CD14-positive monocyte (primary cell): ENCODE data around the gene HSPB6. TPM values are rescaled to one million over a fixed set of nuclear protein-coding genes. Genes with fewer than 3 reads are reported as not detected.

ENCODE experiments used
- DNase-seq, 3 donors: peaks; one replicate each; pipeline ENCODE4 v3.0.0-alpha.2; 2011 to 2022
- H2AFZ ChIP-seq: 2 replicates; pipeline ENCODE4 v1.6.0; 2012; ENCODE audit warnings: mild to moderate bottlenecking, low read depth, low read length, inconsistent platforms; ENCODE audit not compliant: insufficient read depth, poor library complexity, severe bottlenecking
- H3K27ac ChIP-seq, 2 donors: 1 replicate in 1 of 2; 2 replicates in 1 of 2; pipeline ENCODE4 v1.5.1; 2012 to 2013; ENCODE audit warnings: low read length in 2 of 2, control low read depth in 1 of 2, inconsistent platforms in 1 of 2, low read depth in 1 of 2, mild to moderate bottlenecking in 1 of 2
- H3K27me3 ChIP-seq, 2 donors: one replicate each; pipeline versions ENCODE4 v1.6.0 to v1.6.1; 2011 to 2013; ENCODE audit warnings: low read length in 2 of 2; ENCODE audit not compliant: control insufficient read depth in 2 of 2, insufficient read depth in 2 of 2
- H3K36me3 ChIP-seq, 2 donors: replicated peaks in 1 of 2; 1 replicate in 1 of 2; 2 replicates in 1 of 2; pipeline versions ENCODE4 v1.5.1 to v1.6.1; 2012 to 2013; ENCODE audit warnings: low read length in 2 of 2, control low read depth in 1 of 2, inconsistent platforms in 1 of 2, mild to moderate bottlenecking in 1 of 2; ENCODE audit not compliant: insufficient read depth in 2 of 2, control insufficient read depth in 1 of 2
- H3K4me1 ChIP-seq, 2 donors: 1 replicate in 1 of 2; 2 replicates in 1 of 2; pipeline versions ENCODE4 v1.5.1 to v1.6.1; 2012 to 2013; ENCODE audit warnings: low read length in 2 of 2, control low read depth in 1 of 2, inconsistent platforms in 1 of 2, mild to moderate bottlenecking in 1 of 2, moderate library complexity in 1 of 2; ENCODE audit not compliant: insufficient read depth in 2 of 2, control insufficient read depth in 1 of 2
- H3K4me2 ChIP-seq: replicated peaks from 2 replicates; pipeline ENCODE3; 2012; ENCODE audit warnings: low read length, moderate library complexity, mild to moderate bottlenecking; ENCODE audit not compliant: poor library complexity, severe bottlenecking; ENCODE audit errors: extremely low read depth
- H3K4me3 ChIP-seq, 3 experiments: fragments of 200-600 bp in 1 of 3; sonication (generic) in 1 of 3; replicated peaks in 1 of 3; 1 replicate in 2 of 3; 2 replicates in 1 of 3; pipeline ENCODE4 v1.5.1; 2011 to 2013; ENCODE audit warnings: low read length in 3 of 3, mild to moderate bottlenecking in 3 of 3, control low read depth in 2 of 3, low read depth in 2 of 3, inconsistent platforms in 1 of 3, moderate library complexity in 1 of 3
- H3K79me2 ChIP-seq: 2 replicates; pipeline ENCODE4 v1.6.0; 2012; ENCODE audit warnings: mild to moderate bottlenecking, control low read depth, inconsistent platforms, low read length, moderate library complexity; ENCODE audit not compliant: insufficient read depth
- H3K9ac ChIP-seq: 2 replicates; pipeline ENCODE4 v1.6.0; 2017; ENCODE audit warnings: low read length, mild to moderate bottlenecking; ENCODE audit not compliant: insufficient read depth, poor library complexity, severe bottlenecking
- H3K9me3 ChIP-seq, 2 donors: replicated peaks in 1 of 2; 1 replicate in 1 of 2; 2 replicates in 1 of 2; pipeline versions ENCODE4 v1.5.1 to v1.6.1; 2012 to 2013; ENCODE audit warnings: low read length in 2 of 2, control low read depth in 1 of 2; ENCODE audit not compliant: control insufficient read depth in 1 of 2, insufficient read depth in 1 of 2
- H4K20me1 ChIP-seq: 2 replicates; pipeline ENCODE4 v1.6.0; 2012; ENCODE audit warnings: mild to moderate bottlenecking, low read length, control low read depth, moderate library complexity; ENCODE audit not compliant: insufficient read depth
- H3K27ac Mint-ChIP-seq, 7 donors: one replicate each; pipeline ENCODE4 v1.8.0; 2020; ENCODE audit warnings: mild to moderate bottlenecking in 7 of 7, mixed read lengths in 7 of 7, moderate library complexity in 6 of 7, inconsistent platforms in 2 of 7
- H3K27me3 Mint-ChIP-seq, 3 donors: one replicate each; pipeline ENCODE4 v1.8.0; 2021 to 2022; ENCODE audit warnings: low read depth in 3 of 3, mild to moderate bottlenecking in 3 of 3, mixed read lengths in 3 of 3, moderate library complexity in 3 of 3, inconsistent platforms in 1 of 3
- H3K36me3 Mint-ChIP-seq, 2 donors: one replicate each; pipeline ENCODE4 v1.8.0; 2020; ENCODE audit warnings: mixed read lengths in 2 of 2, inconsistent platforms in 1 of 2, mild to moderate bottlenecking in 1 of 2
- H3K4me1 Mint-ChIP-seq: one replicate; pipeline ENCODE4 v1.8.0; 2020; ENCODE audit warnings: mild to moderate bottlenecking, mixed read lengths
- H3K4me3 Mint-ChIP-seq, 2 donors: one replicate each; pipeline ENCODE4 v1.8.0; 2020; ENCODE audit warnings: mild to moderate bottlenecking in 2 of 2, mixed read lengths in 2 of 2, moderate library complexity in 1 of 2
- H3K9me3 Mint-ChIP-seq, 7 donors: one replicate each; pipeline ENCODE4 v1.8.0; 2020 to 2022; ENCODE audit warnings: mixed read lengths in 7 of 7, mild to moderate bottlenecking in 6 of 7, moderate library complexity in 6 of 7, inconsistent platforms in 2 of 7
- whole genome bisulfite sequencing: methylation state at CpG from one replicate; pipeline ENCODE4 v1.1.5; 2013; ENCODE audit warnings: missing lambda C conversion rate; ENCODE audit not compliant: insufficient coverage; 5-methylcytosine and 5-hydroxymethylcytosine counted together
- intact Hi-C, 2 donors: fragments of 100-400 bp; cut with micrococcal nuclease; formaldehyde crosslinking; loops; one replicate each; pipeline versions ENCODE4 v1.15.0 to v1.15.1; 2023
- polyA plus RNA-seq, 3 donors: library from polyadenylated mRNA; depleted of rRNA in 1 of 3; unstranded in 2 of 3; stranded (reverse) in 1 of 3; fragments of 300-500 nt in 2 of 3; fragments of >200 nt in 1 of 3; fragmentation: Illumina TruSeq in 2 of 3; gene quantifications; 1 replicate in 2 of 3; 2 replicates in 1 of 3; pipeline ENCODE4 v1.2.3, GENCODE V29; 2012 to 2021
- TF ChIP-seq, protein P1 (sequence below): fragments of 200-600 bp; IDR thresholded peaks from one replicate; pipeline ENCODE4 v1.8.0; 2022; ENCODE audit warnings: antibody characterized with exemption, mild to moderate bottlenecking

HSPB6 gene
- polyA plus RNA-seq, 3 donors, result not detected

GRCh38 chr19:35768082-35768421 is 11.2 kb upstream of the HSPB6 start:
- Histone ChIP-seq H4K20me1 (no peaks in the 10 kb centered on the region), H3K36me3 (peaks cover 8 to 22% of the 10 kb centered on the region in 2 donors), H3K27me3 (no peaks in the 10 kb centered on the region), H3K9me3 (no peaks in the 10 kb centered on the region), H3K27ac (no peak overlapping the region), H3K4me1 (no peaks in the 10 kb centered on the region), H3K9ac (no peak overlapping the region), H3K4me3 (no peak overlapping the region), H3K4me2 (no peak overlapping the region), H3K79me2 (no peaks in the 10 kb centered on the region), H2AFZ (no peak overlapping the region)
- no peak for DNase-seq
- TF ChIP-seq, protein P1, sequence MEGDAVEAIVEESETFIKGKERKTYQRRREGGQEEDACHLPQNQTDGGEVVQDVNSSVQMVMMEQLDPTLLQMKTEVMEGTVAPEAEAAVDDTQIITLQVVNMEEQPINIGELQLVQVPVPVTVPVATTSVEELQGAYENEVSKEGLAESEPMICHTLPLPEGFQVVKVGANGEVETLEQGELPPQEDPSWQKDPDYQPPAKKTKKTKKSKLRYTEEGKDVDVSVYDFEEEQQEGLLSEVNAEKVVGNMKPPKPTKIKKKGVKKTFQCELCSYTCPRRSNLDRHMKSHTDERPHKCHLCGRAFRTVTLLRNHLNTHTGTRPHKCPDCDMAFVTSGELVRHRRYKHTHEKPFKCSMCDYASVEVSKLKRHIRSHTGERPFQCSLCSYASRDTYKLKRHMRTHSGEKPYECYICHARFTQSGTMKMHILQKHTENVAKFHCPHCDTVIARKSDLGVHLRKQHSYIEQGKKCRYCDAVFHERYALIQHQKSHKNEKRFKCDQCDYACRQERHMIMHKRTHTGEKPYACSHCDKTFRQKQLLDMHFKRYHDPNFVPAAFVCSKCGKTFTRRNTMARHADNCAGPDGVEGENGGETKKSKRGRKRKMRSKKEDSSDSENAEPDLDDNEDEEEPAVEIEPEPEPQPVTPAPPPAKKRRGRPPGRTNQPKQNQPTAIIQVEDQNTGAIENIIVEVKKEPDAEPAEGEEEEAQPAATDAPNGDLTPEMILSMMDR, result no peak
- H3K36me3 Mint-ChIP-seq, result peaks cover 24 to 47% of the 10 kb centered on the region in 2 donors
- WGBS, result 92% methylated on average over 12 of the region's 15 CpGs
- no peak overlapping the region for H3K27ac Mint-ChIP-seq
- intact Hi-C loops, result no loop called here
- H3K4me1 Mint-ChIP-seq, result no peaks in the 10 kb centered on the region
- peaks cover 0 to 2% (median 0%) of the 10 kb centered on the region in 7 donors for H3K9me3 Mint-ChIP-seq
- H3K4me3 Mint-ChIP-seq, result no peak overlapping the region
- no peaks in the 10 kb centered on the region for H3K27me3 Mint-ChIP-seq

GRCh38 chr19:35767288-35768081 is 10.7 kb upstream of the HSPB6 start:
- intact Hi-C loops, result no loop called here
- no peak overlapping the region for H3K4me3 ChIP-seq
- no peak overlapping the region for H3K9ac ChIP-seq
- 79% methylated on average over 27 of the region's 34 CpGs for WGBS
- H3K27ac ChIP-seq, result no peak overlapping the region
- no peaks in the 10 kb centered on the region for H4K20me1 ChIP-seq
- Mint-ChIP-seq H3K27me3 (no peaks in the 10 kb centered on the region), H3K9me3 (peaks cover 0 to 2% (median 0%) of the 10 kb centered on the region in 7 donors), H3K4me3 (no peak overlapping the region), H3K27ac (peak overlapping the region in 1 of 7 donors; percentile 10), H3K4me1 (no peaks in the 10 kb centered on the region), H3K36me3 (peaks cover 24 to 53% of the 10 kb centered on the region in 2 donors)
- H3K79me2 ChIP-seq, result no peaks in the 10 kb centered on the region
- no peak for DNase-seq
- no peaks in the 10 kb centered on the region for H3K4me1 ChIP-seq
- H3K36me3 ChIP-seq, result peaks cover 8 to 22% of the 10 kb centered on the region in 2 donors
- H2AFZ ChIP-seq, result no peak overlapping the region
- H3K27me3 ChIP-seq, result no peaks in the 10 kb centered on the region
- H3K9me3 ChIP-seq, result no peaks in the 10 kb centered on the region
- TF ChIP-seq, protein P1, result no peak
- H3K4me2 ChIP-seq, result no peak overlapping the region
